Measurements from ENCODE around the gene GATA2. TPM values are rescaled to one million over a fixed set of nuclear protein-coding genes. Genes with fewer than 3 reads are reported as not detected.
A peak's percentile ranks its signal among the peaks of the same experiment; 100 is the strongest.

The GATA2 gene
- total and polyA plus RNA-seq, 2 experiments from 2014 or later: 23.8 to 34.0 TPM

DNA sequence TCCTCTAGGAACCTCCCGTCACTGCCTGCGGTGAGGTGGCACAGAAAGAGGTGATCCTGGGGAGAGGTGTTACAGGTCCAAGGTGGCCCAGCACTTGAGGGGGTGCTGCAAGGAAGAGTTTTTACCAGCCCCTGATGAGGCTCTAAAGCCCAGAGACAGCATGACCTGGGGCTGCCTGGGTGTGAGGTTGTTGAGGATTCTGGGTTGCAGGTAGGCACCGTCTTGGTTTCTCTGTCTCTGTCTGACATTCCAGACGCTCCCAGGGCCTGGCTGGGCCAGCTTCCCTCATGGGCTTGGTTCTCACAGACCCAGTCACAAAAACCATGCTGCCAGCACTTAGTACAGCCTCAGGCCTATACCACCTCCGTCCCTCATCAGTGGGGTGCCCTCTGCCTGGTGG, 57.4 kb downstream of the GATA2 start:
- H3K4me2 ChIP-seq (ENCODE audit: unreplicated experiment): no peak overlapping the region
- DNase-seq: no peak
- H2AFZ ChIP-seq: no peak overlapping the region
- in situ Hi-C loops (cut with MboI): no loop called here
- H4K20me1 ChIP-seq (ENCODE audit: insufficient read depth): no peaks in the 10 kb centered on the region
- no peak overlapping the region for H3K4me3 ChIP-seq
- H3K36me3 ChIP-seq (ENCODE audit: low read depth): no peaks in the 10 kb centered on the region
- WGBS, 2 experiments (ENCODE audit: low coverage in 1 of 2, low lambda C conversion rate in 2 of 2, missing lambda C conversion rate in 2 of 2): 89 to 90% methylated on average over 5 of the region's 5 CpGs
- no peaks in the 10 kb centered on the region for H3F3A ChIP-seq (ENCODE audit: insufficient read depth)
- no peaks in the 10 kb centered on the region for H3K79me2 ChIP-seq (ENCODE audit: insufficient read depth)
- no peaks in the 10 kb centered on the region for H3K4me1 ChIP-seq (ENCODE audit: insufficient read depth)
- peaks cover 22% of the 10 kb centered on the region for H3K27me3 ChIP-seq (replicated peaks; ENCODE audit: insufficient read depth)
- H3K9me3 ChIP-seq (ENCODE audit: low read depth): no peaks in the 10 kb centered on the region
- TF ChIP-seq EZH2phosphoT487 (IDR thresholded peaks at IDR 0.05; ENCODE audit: insufficient read depth, low read depth): no peak
- TF ChIP-seq EZH2 (IDR thresholded peaks at IDR 0.05; ENCODE audit: insufficient read depth, poor library complexity, severe bottlenecking): no peak
- H3K27ac ChIP-seq: no peak overlapping the region
- H3K9ac ChIP-seq: no peak overlapping the region
- no peaks in the 10 kb centered on the region for H3K9me2 ChIP-seq (ENCODE audit: insufficient read depth)

DNA sequence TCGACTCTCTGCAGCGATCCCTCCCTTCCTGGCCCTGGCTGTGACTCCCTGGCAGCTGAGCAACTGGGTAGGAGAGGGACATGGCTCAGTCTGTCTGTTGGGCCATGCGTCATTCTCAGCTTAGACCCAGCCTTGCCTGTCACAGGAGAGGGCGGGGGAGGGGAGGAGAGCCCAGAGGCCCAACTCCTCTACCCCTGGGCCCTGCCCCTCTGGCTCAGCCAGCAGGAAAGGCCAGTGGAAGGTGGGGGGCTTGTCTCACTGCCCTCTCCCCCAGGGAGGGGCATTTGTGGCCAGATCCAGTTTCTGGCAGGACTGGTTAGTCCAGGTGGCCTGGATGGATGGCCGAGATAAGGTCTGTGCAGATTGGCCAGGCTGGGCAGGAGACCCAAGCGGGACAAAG, 57.9 kb downstream of the GATA2 start:
- 85 to 92% methylated on average over 6 of the region's 6 CpGs for WGBS, 2 experiments (ENCODE audit: low coverage in 1 of 2, low lambda C conversion rate in 2 of 2, missing lambda C conversion rate in 2 of 2)
- Histone ChIP-seq H4K20me1 (ENCODE audit: insufficient read depth) (no peaks in the 10 kb centered on the region), H3K9me2 (ENCODE audit: insufficient read depth) (no peaks in the 10 kb centered on the region), H3F3A (ENCODE audit: insufficient read depth) (no peaks in the 10 kb centered on the region), H3K9me3 (ENCODE audit: low read depth) (no peaks in the 10 kb centered on the region), H3K27me3 (replicated peaks; ENCODE audit: insufficient read depth) (peaks cover 22% of the 10 kb centered on the region), H3K79me2 (ENCODE audit: insufficient read depth) (no peaks in the 10 kb centered on the region), H3K36me3 (ENCODE audit: low read depth) (no peaks in the 10 kb centered on the region), H3K4me3 (no peak overlapping the region), H2AFZ (no peak overlapping the region), H3K4me2 (ENCODE audit: unreplicated experiment) (no peak overlapping the region), H3K27ac (no peak overlapping the region), H3K9ac (no peak overlapping the region), H3K4me1 (ENCODE audit: insufficient read depth) (no peaks in the 10 kb centered on the region)
- TF ChIP-seq EZH2phosphoT487 (IDR thresholded peaks at IDR 0.05; ENCODE audit: insufficient read depth, low read depth) (no peak), EZH2 (IDR thresholded peaks at IDR 0.05; ENCODE audit: insufficient read depth, poor library complexity, severe bottlenecking) (no peak)
- in situ Hi-C loops (cut with MboI): no loop called here
- peak; percentile 32 for DNase-seq

DNA sequence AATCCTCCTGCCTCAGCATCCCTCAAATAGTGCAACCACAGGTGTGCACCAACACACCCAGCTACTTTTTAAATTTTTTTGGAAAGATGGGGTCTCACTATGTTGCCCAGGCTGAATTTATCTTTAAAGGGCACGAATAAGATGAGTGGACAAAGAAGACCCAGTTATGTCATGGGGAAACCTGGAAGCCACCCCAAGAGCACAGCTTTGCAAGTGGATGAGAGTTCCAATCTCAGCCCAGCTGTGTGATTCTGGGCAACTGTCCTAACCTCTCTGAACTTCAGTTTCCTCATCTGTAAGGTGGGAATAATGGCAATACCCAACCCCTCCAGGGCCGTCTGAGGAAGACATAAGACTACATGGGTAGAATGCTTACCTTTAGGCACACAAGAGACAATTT, 58.5 kb downstream of the GATA2 start:
- 76 to 93% methylated on average over 2 of the region's 2 CpGs for WGBS, 2 experiments (ENCODE audit: low coverage in 1 of 2, low lambda C conversion rate in 2 of 2, missing lambda C conversion rate in 2 of 2)

DNA sequence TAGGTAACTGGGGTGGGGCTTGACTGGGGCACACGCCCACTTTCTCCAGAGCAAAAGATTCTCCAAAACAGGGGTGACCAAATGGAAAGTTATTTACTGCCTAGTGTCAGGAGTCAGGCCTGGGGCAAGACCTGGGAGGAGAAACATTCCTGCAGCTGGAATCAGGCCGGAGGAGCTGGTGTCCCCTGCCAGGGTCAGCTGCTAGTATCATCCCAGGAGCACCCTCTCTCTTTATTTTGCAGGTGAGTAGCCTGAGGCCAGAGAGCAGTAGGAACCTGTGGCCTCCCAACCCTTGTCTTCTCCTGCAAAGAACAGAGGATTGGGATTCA, 59.2 kb downstream of the GATA2 start:
- Histone ChIP-seq H3K36me3 (ENCODE audit: low read depth) (no peaks in the 10 kb centered on the region), H3K9me3 (ENCODE audit: low read depth) (no peaks in the 10 kb centered on the region), H3K4me1 (ENCODE audit: insufficient read depth) (no peaks in the 10 kb centered on the region), H3K4me3 (no peak overlapping the region), H4K20me1 (ENCODE audit: insufficient read depth) (no peaks in the 10 kb centered on the region), H3F3A (ENCODE audit: insufficient read depth) (no peaks in the 10 kb centered on the region), H3K4me2 (ENCODE audit: unreplicated experiment) (no peak overlapping the region), H2AFZ (no peak overlapping the region), H3K27me3 (replicated peaks; ENCODE audit: insufficient read depth) (peaks cover 22% of the 10 kb centered on the region), H3K9ac (no peak overlapping the region), H3K27ac (no peak overlapping the region), H3K79me2 (ENCODE audit: insufficient read depth) (no peaks in the 10 kb centered on the region), H3K9me2 (ENCODE audit: insufficient read depth) (no peaks in the 10 kb centered on the region)
- WGBS, 2 experiments (ENCODE audit: low coverage in 1 of 2, low lambda C conversion rate in 2 of 2, missing lambda C conversion rate in 2 of 2): 45 to 54% methylated on average over 2 of the region's 2 CpGs
- peak; percentile 39 for DNase-seq
- in situ Hi-C loops (cut with MboI): no loop called here
- TF ChIP-seq EZH2 (IDR thresholded peaks at IDR 0.05; ENCODE audit: insufficient read depth, poor library complexity, severe bottlenecking): no peak
- TF ChIP-seq EZH2phosphoT487 (IDR thresholded peaks at IDR 0.05; ENCODE audit: insufficient read depth, low read depth): no peak

More for the DNA sequence above, 58.5 kb downstream of the GATA2 start:
- DNase-seq: no peak
- TF ChIP-seq EZH2 (IDR thresholded peaks at IDR 0.05; ENCODE audit: insufficient read depth, poor library complexity, severe bottlenecking) (no peak), EZH2phosphoT487 (IDR thresholded peaks at IDR 0.05; ENCODE audit: insufficient read depth, low read depth) (no peak)
- H3K27ac ChIP-seq: no peak overlapping the region
- peaks cover 22% of the 10 kb centered on the region for H3K27me3 ChIP-seq (replicated peaks; ENCODE audit: insufficient read depth)
- H3K4me2 ChIP-seq (ENCODE audit: unreplicated experiment): no peak overlapping the region
- H3K9me2 ChIP-seq (ENCODE audit: insufficient read depth): no peaks in the 10 kb centered on the region
- H3K36me3 ChIP-seq (ENCODE audit: low read depth): no peaks in the 10 kb centered on the region
- no peaks in the 10 kb centered on the region for H3K4me1 ChIP-seq (ENCODE audit: insufficient read depth)
- H2AFZ ChIP-seq: no peak overlapping the region
- no peak overlapping the region for H3K4me3 ChIP-seq
- no peaks in the 10 kb centered on the region for H4K20me1 ChIP-seq (ENCODE audit: insufficient read depth)
- no peaks in the 10 kb centered on the region for H3K79me2 ChIP-seq (ENCODE audit: insufficient read depth)
- H3K9ac ChIP-seq: no peak overlapping the region
- no peaks in the 10 kb centered on the region for H3K9me3 ChIP-seq (ENCODE audit: low read depth)
- no peaks in the 10 kb centered on the region for H3F3A ChIP-seq (ENCODE audit: insufficient read depth)
- in situ Hi-C loops (cut with MboI): no loop called here
